K562 (cell line): ENCODE data around the gene PPARD. TPM values are rescaled to one million over a fixed set of nuclear protein-coding genes. Genes with fewer than 3 reads are reported as not detected.

ENCODE experiments used
- ATAC-seq: fragments of 200-7000 bp; cut with Tn5 transposase; 3 replicates; pipeline ENCODE4 v1.9.1; 2020; ENCODE audit warnings: moderate library complexity
- BruUV-seq: library from RNA; stranded (reverse); fragments of 400-500 nt; replicated peaks from 2 replicates; lab custom pipeline; 2021; lab: Mats Ljungman, UMichigan
- CTCF ChIA-PET: fragments of 300-600 bp; formaldehyde crosslinking; extraction: SDS; loops from one replicate; lab custom pipeline; 2021; ENCODE audit warnings: low intra/inter-chr PET ratio; lab: Yijun Ruan, JAX
- POLR2A ChIA-PET: fragments of 300-600, 350-650 bp; sonication (Branson Sonifier 250); formaldehyde crosslinking; extraction: SDS; loops from one replicate; lab custom pipeline; 2021; ENCODE audit warnings: antibody characterized with exemption, inconsistent platforms; lab: Yijun Ruan, JAX
- DNase-seq, 4 experiments: peaks; one replicate each; pipeline versions ENCODE4 v3.0.0 to v3.0.0-alpha.2; 2011 to 2018; ENCODE audit warnings: low spot score in 3 of 4, mixed read lengths in 3 of 4; ENCODE audit errors: extremely low read depth in 1 of 4
- FAIRE-seq: peaks from 2 replicates; lab custom pipeline; 2011; peaks lifted over from hg19 to GRCh38; lab: Jason Lieb, UNC
- H2AFZ ChIP-seq: 2 replicates; pipeline ENCODE4 v1.6.0; 2011; ENCODE audit warnings: low read depth, low read length, control low read depth, inconsistent platforms
- H3K27ac ChIP-seq: fragments of 200-600 bp; 3 replicates; pipeline ENCODE4 v1.8.0; 2011; ENCODE audit warnings: low read depth, mild to moderate bottlenecking, control low read depth, inconsistent platforms, low read length, moderate library complexity, mixed read lengths; ENCODE audit errors: extremely low read depth
- H3K27me3 ChIP-seq, 2 experiments: fragments of 300-600 bp in 1 of 2; 2 replicates in 1 of 2; 3 replicates in 1 of 2; pipeline versions ENCODE4 v1.6.0 to v1.8.0; 2011; ENCODE audit warnings: inconsistent platforms in 2 of 2, low read length in 2 of 2, mild to moderate bottlenecking in 1 of 2, mixed read lengths in 1 of 2, moderate library complexity in 1 of 2; ENCODE audit not compliant: control insufficient read depth in 2 of 2, insufficient read depth in 2 of 2
- H3K36me3 ChIP-seq: fragments of 300-600 bp; 3 replicates; pipeline ENCODE4 v1.8.0; 2011; ENCODE audit warnings: mild to moderate bottlenecking, low read length, inconsistent platforms; ENCODE audit not compliant: control insufficient read depth, insufficient read depth
- H3K4me1 ChIP-seq, 2 experiments: fragments of 200-600 bp in 1 of 2; replicated peaks in 1 of 2; 2 replicates in 1 of 2; 3 replicates in 1 of 2; pipeline versions ENCODE4 v1.5.1 to v1.8.0; 2011; ENCODE audit warnings: inconsistent platforms in 2 of 2, low read length in 2 of 2, mild to moderate bottlenecking in 1 of 2, mixed read lengths in 1 of 2, moderate library complexity in 1 of 2; ENCODE audit not compliant: control insufficient read depth in 2 of 2, insufficient read depth in 2 of 2
- H3K4me2 ChIP-seq: 2 replicates; pipeline ENCODE4 v1.6.1; 2011; ENCODE audit warnings: low read length, control low read depth, inconsistent platforms, mixed read lengths; ENCODE audit not compliant: insufficient read depth
- H3K4me3 ChIP-seq: fragments of 200-600 bp; sonication (generic), shearing (Covaris generic); 2 replicates; pipeline ENCODE4 v1.5.1; 2016; ENCODE audit warnings: control low read depth, inconsistent platforms
- H3K79me2 ChIP-seq: fragments of 200-600 bp; 3 replicates; pipeline ENCODE4 v1.8.0; 2011; ENCODE audit warnings: low read length, inconsistent platforms; ENCODE audit not compliant: control insufficient read depth, insufficient read depth
- H3K9ac ChIP-seq, 2 experiments: 2 replicates each; pipeline versions ENCODE4 v1.6.0 to v1.6.1; 2011; ENCODE audit warnings: low read depth in 2 of 2, low read length in 2 of 2, control low read depth in 1 of 2, inconsistent platforms in 1 of 2, mild to moderate bottlenecking in 1 of 2, mixed read lengths in 1 of 2; ENCODE audit not compliant: insufficient read depth in 1 of 2
- H3K9me1 ChIP-seq: one replicate; pipeline ENCODE4 v1.6.0; 2011; ENCODE audit warnings: inconsistent platforms, mild to moderate bottlenecking, low read length, moderate library complexity; ENCODE audit not compliant: control insufficient read depth, insufficient read depth
- H3K9me3 ChIP-seq: replicated peaks from 2 replicates; pipeline ENCODE4 v1.5.1; 2011; ENCODE audit warnings: low read depth, low read length, inconsistent platforms; ENCODE audit not compliant: control insufficient read depth, insufficient read depth
- H4K20me1 ChIP-seq: replicated peaks from 2 replicates; pipeline ENCODE4 v1.6.1; 2011; ENCODE audit warnings: low read length, inconsistent platforms, mixed read lengths; ENCODE audit not compliant: control insufficient read depth, insufficient read depth
- BHLHE40 ChIP-seq: IDR thresholded peaks from 2 replicates; pipeline ENCODE4 v1.6.1; 2011; ENCODE audit warnings: low read length, improper control_type of control experiment
- CBFA2T2 ChIP-seq: fragments of 450-650 bp; conservative IDR thresholded peaks from 2 replicates; pipeline ENCODE4 v1.6.1; 2017; ENCODE audit warnings: mild to moderate bottlenecking
- CBX3 ChIP-seq, 2 experiments: IDR thresholded peaks; 1 replicate in 1 of 2; 2 replicates in 1 of 2; pipeline ENCODE4 v1.6.1; 2012; ENCODE audit warnings: inconsistent platforms in 2 of 2, low read length in 2 of 2, borderline replicate concordance in 1 of 2, control low read depth in 1 of 2
- CREM ChIP-seq: IDR thresholded peaks from 2 replicates; pipeline ENCODE4 v1.6.1; 2014; ENCODE audit warnings: antibody characterized with exemption, low read depth
- FOXM1 ChIP-seq, 2 experiments: fragments of 450-650 bp in 1 of 2; sonication (generic) in 1 of 2; formaldehyde crosslinking in 1 of 2; IDR thresholded peaks; 2 replicates each; pipeline versions ENCODE4 v1.6.1 to v1.9.0; 2017 to 2022; ENCODE audit warnings: low read depth in 2 of 2, mild to moderate bottlenecking in 2 of 2, missing genetic modification reagents in 1 of 2, moderate library complexity in 1 of 2
- HLTF ChIP-seq: fragments of 450-650 bp; IDR thresholded peaks from 2 replicates; pipeline ENCODE4 v1.6.1; 2016
- NFYB ChIP-seq: IDR thresholded peaks from 2 replicates; pipeline ENCODE4 v1.6.1; 2011; ENCODE audit warnings: mild to moderate bottlenecking, moderate library complexity; ENCODE audit not compliant: insufficient read length; ENCODE audit errors: extremely low read depth
- OTX1 ChIP-seq: fragments of 450-650 bp; formaldehyde crosslinking; IDR thresholded peaks from 2 replicates; pipeline ENCODE4 v1.4.0; 2022; ENCODE audit warnings: mild to moderate bottlenecking
- PHF20 ChIP-seq: fragments of 450-650 bp; IDR thresholded peaks from 2 replicates; pipeline ENCODE4 v1.6.1; 2018; ENCODE audit not compliant: partially characterized antibody
- PTBP1 ChIP-seq: fragments of 200-400 bp; formaldehyde crosslinking; IDR thresholded peaks from 2 replicates; pipeline ENCODE4 v1.6.1; 2017; ENCODE audit warnings: low read depth, low read length
- RAD51 ChIP-seq: fragments of 450-650 bp; IDR thresholded peaks from 2 replicates; pipeline ENCODE4 v1.7.1; 2016; ENCODE audit warnings: low read depth, mild to moderate bottlenecking, borderline replicate concordance
- TOE1 ChIP-seq, 2 experiments: fragments of 450-650 bp in 1 of 2; sonication (generic) in 1 of 2; formaldehyde crosslinking in 1 of 2; IDR thresholded peaks; 2 replicates each; pipeline versions ENCODE4 v1.7.1 to v1.8.0; 2016 to 2022; ENCODE audit warnings: borderline replicate concordance in 2 of 2, mild to moderate bottlenecking in 2 of 2, antibody characterized with exemption in 1 of 2, inconsistent platforms in 1 of 2, low read depth in 1 of 2, missing genetic modification reagents in 1 of 2, moderate library complexity in 1 of 2
- TRIM24 ChIP-seq, 2 experiments: fragments of 450-650 bp; IDR thresholded peaks; 2 replicates each; pipeline ENCODE4 v1.6.1; 2016
- TRIM28 ChIP-seq: fragments of 450-650 bp; IDR thresholded peaks from 2 replicates; pipeline ENCODE4 v1.6.1; 2017
- WGBS: fragments of 100-300 bp; shearing (Covaris generic); methylation state at CpG from one replicate; pipeline ENCODE4 v1.1.6; 2016; ENCODE audit warnings: low coverage, mixed read lengths; ENCODE audit not compliant: insufficient coverage; ENCODE audit errors: missing lambda C conversion rate; 5-methylcytosine and 5-hydroxymethylcytosine counted together
- in situ Hi-C: fragments of 300-500 bp; cut with MboI; formaldehyde crosslinking; loops from 4 replicates; pipeline ENCODE4 v1.15.0; 2018; ENCODE audit warnings: inconsistent platforms, mixed read lengths
- intact Hi-C: fragments of 100-400 bp; cut with micrococcal nuclease; formaldehyde crosslinking; loops from 2 replicates; pipeline ENCODE4 v1.14.2; 2022
- polyA plus RNA-seq, 8 experiments: library from polyadenylated mRNA; depleted of rRNA in 4 of 8; stranded (reverse) in 5 of 8; unstranded in 3 of 8; fragments of >200 nt; fragmentation: Nextera tagmentation in 2 of 8; fragmentation: Illumina TruSeq in 1 of 8; extraction: Ambion mirVana in 2 of 8; extraction: Trizol in 1 of 8; gene quantifications; 2 replicates each; pipeline versions ENCODE4 v1.2.1 to v1.2.3, GENCODE V29; 2011 to 2014; ENCODE audit warnings: inconsistent platforms in 1 of 8, missing spikeins in 1 of 8
- total RNA-seq, 7 experiments: library from RNA; depleted of rRNA in 6 of 7; stranded (reverse); fragments of >200 nt in 6 of 7; fragmentation: Illumina TruSeq in 2 of 7; extraction: Trizol in 2 of 7; gene quantifications; 2 replicates each; pipeline versions ENCODE4 v1.2.1 to v1.2.3, GENCODE V29; 2011 to 2021; ENCODE audit warnings: low replicate concordance in 1 of 7
- TF ChIP-seq, protein P1 (sequence below): sonication (generic); formaldehyde crosslinking; IDR thresholded peaks from 2 replicates; pipeline ENCODE4 v1.9.0; 2022; ENCODE audit warnings: mild to moderate bottlenecking, missing genetic modification reagents
- TF ChIP-seq, protein P2 (sequence below): fragments of 450-650 bp; IDR thresholded peaks from 2 replicates; pipeline ENCODE4 v1.6.1; 2016; ENCODE audit warnings: borderline replicate concordance
- TF ChIP-seq, protein P3 (sequence below): sonication (generic); formaldehyde crosslinking; IDR thresholded peaks from 2 replicates; pipeline ENCODE4 v1.5.0; 2020; ENCODE audit warnings: missing genetic modification reagents

Gene PPARD
- total and polyA plus RNA-seq, 9 of the 15 experiments (the other 6 are each of a cell fraction or from before 2014, with no cell fraction given) = 0.14 to 13.2 (median 3.8) TPM

DNA sequence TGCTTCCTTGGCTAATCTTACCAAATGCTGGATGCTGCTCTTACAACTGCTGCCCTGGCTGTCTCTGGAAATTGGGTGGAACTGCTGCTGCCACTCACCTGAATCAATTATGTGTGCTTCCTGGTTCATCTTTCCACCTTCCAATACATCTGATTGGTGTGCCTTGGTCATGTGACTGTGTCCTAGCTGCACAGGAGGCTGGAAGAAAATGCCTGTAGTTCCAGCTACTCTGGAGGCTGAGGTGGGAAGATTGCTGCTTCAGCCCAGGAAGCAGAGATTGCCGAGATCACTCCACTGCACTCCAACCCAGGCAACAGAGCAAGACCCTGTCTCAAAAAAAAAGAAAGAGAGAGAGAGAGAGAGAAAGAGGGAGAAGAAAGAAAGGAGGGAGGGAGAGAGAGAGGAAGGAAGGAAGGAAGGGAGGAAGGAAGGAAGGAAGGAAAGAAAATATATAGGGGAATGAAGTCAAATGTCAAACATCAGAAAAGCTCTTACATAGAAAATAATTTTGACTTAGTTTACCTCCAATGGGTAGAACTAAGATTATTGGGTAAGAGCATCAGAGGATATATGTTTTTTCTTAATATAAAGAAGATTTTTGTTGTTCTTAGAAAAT, 14.1 kb upstream of the PPARD start:
- no TSS peak for BruUV-seq
- TF ChIP-seq, protein P1, sequence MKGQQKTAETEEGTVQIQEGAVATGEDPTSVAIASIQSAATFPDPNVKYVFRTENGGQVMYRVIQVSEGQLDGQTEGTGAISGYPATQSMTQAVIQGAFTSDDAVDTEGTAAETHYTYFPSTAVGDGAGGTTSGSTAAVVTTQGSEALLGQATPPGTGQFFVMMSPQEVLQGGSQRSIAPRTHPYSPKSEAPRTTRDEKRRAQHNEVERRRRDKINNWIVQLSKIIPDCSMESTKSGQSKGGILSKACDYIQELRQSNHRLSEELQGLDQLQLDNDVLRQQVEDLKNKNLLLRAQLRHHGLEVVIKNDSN (CRISPR knock-in tag) = peak; percentile 90
- TF ChIP-seq CREM (no peak), CBFA2T2 (0 out of 2 replicates have a peak, but pooled peaks have one; percentile 24), PHF20 (peak; percentile 40), PTBP1 (no peak), TRIM24 (IDR thresholded peaks at IDR 0.05) (peak; percentile 36 to 56; a peak in 2 of 4 replicates), FOXM1 (IDR thresholded peaks at IDR 0.05; ENCODE audit: low read depth) (no peak), FOXM1 (CRISPR knock-in tag; IDR thresholded peaks at IDR 0.05; ENCODE audit: low read depth) (no peak), CBX3 (IDR thresholded peaks at IDR 0.05; ENCODE audit: borderline replicate concordance in 1 of 2, low read length in 2 of 2) (peak in 1 of 2 experiments; percentile 81; a peak in 1 of 3 replicates), BHLHE40 (0 out of 2 replicates have a peak, but pooled peaks have one; percentile 4), RAD51 (peak; percentile 77), NFYB (peak; percentile 88), OTX1 (CRISPR knock-in tag) (no peak), TRIM28 (peak; percentile 90), HLTF (peak; percentile 64; the same call in 1 of the 2 replicates), TOE1 (IDR thresholded peaks at IDR 0.05; ENCODE audit: borderline replicate concordance) (peak; percentile 83), TOE1 (CRISPR knock-in tag; IDR thresholded peaks at IDR 0.05; ENCODE audit: borderline replicate concordance, low read depth) (no peak)
- TF ChIP-seq, protein P2, sequence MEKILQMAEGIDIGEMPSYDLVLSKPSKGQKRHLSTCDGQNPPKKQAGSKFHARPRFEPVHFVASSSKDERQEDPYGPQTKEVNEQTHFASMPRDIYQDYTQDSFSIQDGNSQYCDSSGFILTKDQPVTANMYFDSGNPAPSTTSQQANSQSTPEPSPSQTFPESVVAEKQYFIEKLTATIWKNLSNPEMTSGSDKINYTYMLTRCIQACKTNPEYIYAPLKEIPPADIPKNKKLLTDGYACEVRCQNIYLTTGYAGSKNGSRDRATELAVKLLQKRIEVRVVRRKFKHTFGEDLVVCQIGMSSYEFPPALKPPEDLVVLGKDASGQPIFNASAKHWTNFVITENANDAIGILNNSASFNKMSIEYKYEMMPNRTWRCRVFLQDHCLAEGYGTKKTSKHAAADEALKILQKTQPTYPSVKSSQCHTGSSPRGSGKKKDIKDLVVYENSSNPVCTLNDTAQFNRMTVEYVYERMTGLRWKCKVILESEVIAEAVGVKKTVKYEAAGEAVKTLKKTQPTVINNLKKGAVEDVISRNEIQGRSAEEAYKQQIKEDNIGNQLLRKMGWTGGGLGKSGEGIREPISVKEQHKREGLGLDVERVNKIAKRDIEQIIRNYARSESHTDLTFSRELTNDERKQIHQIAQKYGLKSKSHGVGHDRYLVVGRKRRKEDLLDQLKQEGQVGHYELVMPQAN = no peak
- TF ChIP-seq, protein P3, sequence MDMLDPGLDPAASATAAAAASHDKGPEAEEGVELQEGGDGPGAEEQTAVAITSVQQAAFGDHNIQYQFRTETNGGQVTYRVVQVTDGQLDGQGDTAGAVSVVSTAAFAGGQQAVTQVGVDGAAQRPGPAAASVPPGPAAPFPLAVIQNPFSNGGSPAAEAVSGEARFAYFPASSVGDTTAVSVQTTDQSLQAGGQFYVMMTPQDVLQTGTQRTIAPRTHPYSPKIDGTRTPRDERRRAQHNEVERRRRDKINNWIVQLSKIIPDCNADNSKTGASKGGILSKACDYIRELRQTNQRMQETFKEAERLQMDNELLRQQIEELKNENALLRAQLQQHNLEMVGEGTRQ (CRISPR knock-in tag) = peak; percentile 80

More for the DNA sequence above, 14.1 kb upstream of the PPARD start:
- no peaks in the 10 kb centered on the region for H3K36me3 ChIP-seq
- ATAC-seq (0 out of 3 replicates have a peak, but pooled peaks have one; percentile 40), FAIRE-seq (peak; percentile 61), DNase-seq (peak in 1 of 4 experiments; percentile 48)
- ChIA-PET POLR2A (interaction anchor here (0.8 to 0.9 kb wide), 3 partner anchors 14 to 46 kb away, joined by 3 to 4 read pairs (median 3); partner anchors contain the start of gene PPARD), CTCF (interaction anchor here (1.7 to 2.9 kb wide), 2 partner anchors 30 to 34 kb away, joined by 9 to 16 read pairs; partner anchors contain the start of gene DEF6)
- intact Hi-C loops = no loop called here
- H3K9me3 ChIP-seq = 0 out of 2 replicates have a peak, but pooled peaks cover 4% of the 10 kb centered on the region
- H3K79me2 ChIP-seq = no peaks in the 10 kb centered on the region
- in situ Hi-C loops = no loop called here
- no peak overlapping the region for H3K9ac ChIP-seq
- no peaks in the 10 kb centered on the region for H4K20me1 ChIP-seq
- peaks cover 2 to 10% of the 10 kb centered on the region in 2 experiments; a peak in 3 of 5 replicates for H3K27me3 ChIP-seq
- 40% methylated on average over 1 of the region's 1 CpG for WGBS
- peaks cover 0 to 3% of the 10 kb centered on the region in 2 experiments; a peak in 1 of 5 replicates for H3K4me1 ChIP-seq
- no peak overlapping the region for H3K4me3 ChIP-seq
- H3K4me2 ChIP-seq = no peak overlapping the region
- no peaks in the 10 kb centered on the region for H3K9me1 ChIP-seq
- no peak overlapping the region for H3K27ac ChIP-seq
- no peak overlapping the region for H2AFZ ChIP-seq
